OCI-LY3 (cell line): Measurements from ENCODE around the gene LSP1.

ENCODE experiments used
- EZH2phosphoT487 ChIP-seq: fragments of 200-600 bp; shearing (Covaris generic); IDR thresholded peaks from 2 replicates; pipeline ENCODE4 v1.6.1; 2018; ENCODE audit warnings: antibody characterized with exemption, mixed run types, low read depth
- TF ChIP-seq, protein P1 (sequence below): fragments of 200-600, 300-600 bp; sonication (generic); IDR thresholded peaks from 2 replicates; pipeline ENCODE4 v1.5.1; 2014; ENCODE audit warnings: antibody characterized with exemption, low read length, low read depth

- TF ChIP-seq, protein P1, sequence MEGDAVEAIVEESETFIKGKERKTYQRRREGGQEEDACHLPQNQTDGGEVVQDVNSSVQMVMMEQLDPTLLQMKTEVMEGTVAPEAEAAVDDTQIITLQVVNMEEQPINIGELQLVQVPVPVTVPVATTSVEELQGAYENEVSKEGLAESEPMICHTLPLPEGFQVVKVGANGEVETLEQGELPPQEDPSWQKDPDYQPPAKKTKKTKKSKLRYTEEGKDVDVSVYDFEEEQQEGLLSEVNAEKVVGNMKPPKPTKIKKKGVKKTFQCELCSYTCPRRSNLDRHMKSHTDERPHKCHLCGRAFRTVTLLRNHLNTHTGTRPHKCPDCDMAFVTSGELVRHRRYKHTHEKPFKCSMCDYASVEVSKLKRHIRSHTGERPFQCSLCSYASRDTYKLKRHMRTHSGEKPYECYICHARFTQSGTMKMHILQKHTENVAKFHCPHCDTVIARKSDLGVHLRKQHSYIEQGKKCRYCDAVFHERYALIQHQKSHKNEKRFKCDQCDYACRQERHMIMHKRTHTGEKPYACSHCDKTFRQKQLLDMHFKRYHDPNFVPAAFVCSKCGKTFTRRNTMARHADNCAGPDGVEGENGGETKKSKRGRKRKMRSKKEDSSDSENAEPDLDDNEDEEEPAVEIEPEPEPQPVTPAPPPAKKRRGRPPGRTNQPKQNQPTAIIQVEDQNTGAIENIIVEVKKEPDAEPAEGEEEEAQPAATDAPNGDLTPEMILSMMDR, result no peak
- no peak for TF ChIP-seq EZH2phosphoT487
Observed at GRCh38 chr11:1913271-1914060, 60.6 kb downstream of the LSP1 start.
